K562 (cell line): ENCODE measurements around the gene MTCH2. TPM values are rescaled to one million over a fixed set of nuclear protein-coding genes. Genes with fewer than 3 reads are reported as not detected.

Source experiments
- ATAC-seq: fragments of 200-7000 bp; cut with Tn5 transposase; 3 replicates; pipeline ENCODE4 v1.9.1; 2020; ENCODE audit warnings: moderate library complexity
- BruUV-seq: library from RNA; stranded (reverse); fragments of 400-500 nt; replicated peaks from 2 replicates; lab custom pipeline; 2021; lab: Mats Ljungman, UMichigan
- CTCF ChIA-PET: fragments of 300-600 bp; formaldehyde crosslinking; extraction: SDS; loops from one replicate; lab custom pipeline; 2021; ENCODE audit warnings: low intra/inter-chr PET ratio; lab: Yijun Ruan, JAX
- POLR2A ChIA-PET: fragments of 300-600, 350-650 bp; sonication (Branson Sonifier 250); formaldehyde crosslinking; extraction: SDS; loops from one replicate; lab custom pipeline; 2021; ENCODE audit warnings: antibody characterized with exemption, inconsistent platforms; lab: Yijun Ruan, JAX
- DNase-seq, 4 experiments: peaks; one replicate each; pipeline versions ENCODE4 v3.0.0 to v3.0.0-alpha.2; 2011 to 2018; ENCODE audit warnings: low spot score in 3 of 4, mixed read lengths in 3 of 4; ENCODE audit errors: extremely low read depth in 1 of 4
- FAIRE-seq: peaks from 2 replicates; lab custom pipeline; 2011; peaks lifted over from hg19 to GRCh38; lab: Jason Lieb, UNC
- H2AFZ ChIP-seq: 2 replicates; pipeline ENCODE4 v1.6.0; 2011; ENCODE audit warnings: low read depth, low read length, control low read depth, inconsistent platforms
- H3K27ac ChIP-seq: fragments of 200-600 bp; 3 replicates; pipeline ENCODE4 v1.8.0; 2011; ENCODE audit warnings: low read depth, mild to moderate bottlenecking, control low read depth, inconsistent platforms, low read length, moderate library complexity, mixed read lengths; ENCODE audit errors: extremely low read depth
- H3K27me3 ChIP-seq, 2 experiments: fragments of 300-600 bp in 1 of 2; 2 replicates in 1 of 2; 3 replicates in 1 of 2; pipeline versions ENCODE4 v1.6.0 to v1.8.0; 2011; ENCODE audit warnings: inconsistent platforms in 2 of 2, low read length in 2 of 2, mild to moderate bottlenecking in 1 of 2, mixed read lengths in 1 of 2, moderate library complexity in 1 of 2; ENCODE audit not compliant: control insufficient read depth in 2 of 2, insufficient read depth in 2 of 2
- H3K36me3 ChIP-seq: fragments of 300-600 bp; 3 replicates; pipeline ENCODE4 v1.8.0; 2011; ENCODE audit warnings: mild to moderate bottlenecking, low read length, inconsistent platforms; ENCODE audit not compliant: control insufficient read depth, insufficient read depth
- H3K4me1 ChIP-seq, 2 experiments: fragments of 200-600 bp in 1 of 2; replicated peaks in 1 of 2; 2 replicates in 1 of 2; 3 replicates in 1 of 2; pipeline versions ENCODE4 v1.5.1 to v1.8.0; 2011; ENCODE audit warnings: inconsistent platforms in 2 of 2, low read length in 2 of 2, mild to moderate bottlenecking in 1 of 2, mixed read lengths in 1 of 2, moderate library complexity in 1 of 2; ENCODE audit not compliant: control insufficient read depth in 2 of 2, insufficient read depth in 2 of 2
- H3K4me2 ChIP-seq: 2 replicates; pipeline ENCODE4 v1.6.1; 2011; ENCODE audit warnings: low read length, control low read depth, inconsistent platforms, mixed read lengths; ENCODE audit not compliant: insufficient read depth
- H3K4me3 ChIP-seq: fragments of 200-600 bp; sonication (generic), shearing (Covaris generic); 2 replicates; pipeline ENCODE4 v1.5.1; 2016; ENCODE audit warnings: control low read depth, inconsistent platforms
- H3K79me2 ChIP-seq: fragments of 200-600 bp; 3 replicates; pipeline ENCODE4 v1.8.0; 2011; ENCODE audit warnings: low read length, inconsistent platforms; ENCODE audit not compliant: control insufficient read depth, insufficient read depth
- H3K9ac ChIP-seq, 2 experiments: 2 replicates each; pipeline versions ENCODE4 v1.6.0 to v1.6.1; 2011; ENCODE audit warnings: low read depth in 2 of 2, low read length in 2 of 2, control low read depth in 1 of 2, inconsistent platforms in 1 of 2, mild to moderate bottlenecking in 1 of 2, mixed read lengths in 1 of 2; ENCODE audit not compliant: insufficient read depth in 1 of 2
- H3K9me1 ChIP-seq: one replicate; pipeline ENCODE4 v1.6.0; 2011; ENCODE audit warnings: inconsistent platforms, mild to moderate bottlenecking, low read length, moderate library complexity; ENCODE audit not compliant: control insufficient read depth, insufficient read depth
- H3K9me3 ChIP-seq: replicated peaks from 2 replicates; pipeline ENCODE4 v1.5.1; 2011; ENCODE audit warnings: low read depth, low read length, inconsistent platforms; ENCODE audit not compliant: control insufficient read depth, insufficient read depth
- H4K20me1 ChIP-seq: replicated peaks from 2 replicates; pipeline ENCODE4 v1.6.1; 2011; ENCODE audit warnings: low read length, inconsistent platforms, mixed read lengths; ENCODE audit not compliant: control insufficient read depth, insufficient read depth
- BRCA1 ChIP-seq, 2 experiments: fragments of 450-650 bp in 1 of 2; sonication (generic) in 1 of 2; formaldehyde crosslinking in 1 of 2; IDR thresholded peaks; 2 replicates each; pipeline versions ENCODE4 v1.5.0 to v1.6.1; 2017 to 2020; ENCODE audit warnings: mild to moderate bottlenecking in 1 of 2, missing genetic modification reagents in 1 of 2
- CREBBP ChIP-seq: IDR thresholded peaks from one replicate; pipeline ENCODE4 v1.6.1; 2012; ENCODE audit warnings: low read depth, mild to moderate bottlenecking, control low read depth, inconsistent platforms, low read length
- FOSL1 ChIP-seq: fragments of 200-800 bp; sonication (Bioruptor generic); conservative IDR thresholded peaks from 2 replicates; pipeline ENCODE4 v1.6.1; 2016; ENCODE audit warnings: missing genetic modification characterization, missing compliant biosample characterization
- HMG20A ChIP-seq: fragments of 450-650 bp; formaldehyde crosslinking; conservative IDR thresholded peaks from 2 replicates; pipeline ENCODE4 v1.4.0; 2020; ENCODE audit warnings: mild to moderate bottlenecking, mixed read lengths
- ILF3 ChIP-seq: fragments of 450-650 bp; IDR thresholded peaks from 2 replicates; pipeline ENCODE4 v1.6.1; 2018; ENCODE audit warnings: antibody characterized with exemption, mild to moderate bottlenecking, moderate library complexity, borderline replicate concordance
- SAP30 ChIP-seq: fragments of 200-600 bp; sonication (generic); IDR thresholded peaks from 2 replicates; pipeline ENCODE4 v1.6.1; 2012; ENCODE audit warnings: borderline replicate concordance, low read depth, mild to moderate bottlenecking, moderate library complexity, low read length, control low read depth, inconsistent platforms; ENCODE audit not compliant: insufficient read depth, poor library complexity, severe bottlenecking
- SETDB1 ChIP-seq: IDR thresholded peaks from one replicate; pipeline ENCODE4 v1.6.1; 2012; ENCODE audit warnings: low read length, control low read depth, inconsistent platforms
- TCF15 ChIP-seq: fragments of 250-450 bp; sonication (Bioruptor Pico); IDR thresholded peaks from 2 replicates; pipeline ENCODE4 v1.8.0; 2022; ENCODE audit warnings: moderate library complexity, mild to moderate bottlenecking, inconsistent platforms
- TRIM25 ChIP-seq: fragments of 450-650 bp; IDR thresholded peaks from 2 replicates; pipeline ENCODE4 v1.7.0; 2016; ENCODE audit warnings: borderline replicate concordance
- ZNF780A ChIP-seq: fragments of 250-450 bp; sonication (Bioruptor Pico); IDR thresholded peaks from 2 replicates; pipeline ENCODE4 v1.5.0; 2021; ENCODE audit warnings: mild to moderate bottlenecking
- WGBS: fragments of 100-300 bp; shearing (Covaris generic); methylation state at CpG from one replicate; pipeline ENCODE4 v1.1.6; 2016; ENCODE audit warnings: low coverage, mixed read lengths; ENCODE audit not compliant: insufficient coverage; ENCODE audit errors: missing lambda C conversion rate; 5-methylcytosine and 5-hydroxymethylcytosine counted together
- in situ Hi-C: fragments of 300-500 bp; cut with MboI; formaldehyde crosslinking; loops from 4 replicates; pipeline ENCODE4 v1.15.0; 2018; ENCODE audit warnings: inconsistent platforms, mixed read lengths
- intact Hi-C: fragments of 100-400 bp; cut with micrococcal nuclease; formaldehyde crosslinking; loops from 2 replicates; pipeline ENCODE4 v1.14.2; 2022
- polyA plus RNA-seq, 8 experiments: library from polyadenylated mRNA; depleted of rRNA in 4 of 8; stranded (reverse) in 5 of 8; unstranded in 3 of 8; fragments of >200 nt; fragmentation: Nextera tagmentation in 2 of 8; fragmentation: Illumina TruSeq in 1 of 8; extraction: Ambion mirVana in 2 of 8; extraction: Trizol in 1 of 8; gene quantifications; 2 replicates each; pipeline versions ENCODE4 v1.2.1 to v1.2.3, GENCODE V29; 2011 to 2014; ENCODE audit warnings: inconsistent platforms in 1 of 8, missing spikeins in 1 of 8
- total RNA-seq, 7 experiments: library from RNA; depleted of rRNA in 6 of 7; stranded (reverse); fragments of >200 nt in 6 of 7; fragmentation: Illumina TruSeq in 2 of 7; extraction: Trizol in 2 of 7; gene quantifications; 2 replicates each; pipeline versions ENCODE4 v1.2.1 to v1.2.3, GENCODE V29; 2011 to 2021; ENCODE audit warnings: low replicate concordance in 1 of 7

The MTCH2 gene
- total and polyA plus RNA-seq, 9 of the 15 experiments (the other 6 are each of a cell fraction or from before 2014, with no cell fraction given) = 95.4 to 620 (median 198) TPM

DNA sequence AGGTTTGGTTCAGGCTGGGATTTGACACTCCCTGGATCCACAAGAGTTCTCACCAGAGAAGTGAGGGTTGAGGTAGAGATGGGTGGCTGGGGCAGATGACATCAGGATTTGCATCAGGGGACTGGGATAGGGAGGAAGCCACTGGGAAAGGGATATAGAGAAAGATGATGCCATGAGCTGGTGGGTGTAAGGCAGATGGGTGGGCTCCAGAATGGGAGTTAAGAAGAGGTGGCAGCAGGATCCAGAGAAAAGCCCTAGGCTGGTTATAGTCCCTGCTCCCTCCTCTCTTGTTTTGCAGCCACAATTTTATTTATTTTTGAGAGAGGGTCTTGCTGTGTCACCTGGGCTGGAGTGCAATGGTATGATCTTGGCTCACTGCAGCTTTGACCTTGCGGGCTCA lies 46.4 kb downstream of the MTCH2 start:
- TF ChIP-seq ILF3 (no peak), HMG20A (no peak), SETDB1 (no peak), ZNF780A (no peak), BRCA1 (IDR thresholded peaks at IDR 0.05) (no peak), BRCA1 (CRISPR knock-in tag; IDR thresholded peaks at IDR 0.05) (no peak), FOSL1 (no peak), TRIM25 (no peak), SAP30 (no peak), TCF15 (CRISPR knock-in tag) (no peak), CREBBP (no peak)
- no peak overlapping the region for H2AFZ ChIP-seq
- peaks cover 0 to 7% of the 10 kb centered on the region in 2 experiments; a peak in 3 of 5 replicates for H3K4me1 ChIP-seq
- intact Hi-C loops = no loop called here
- H3K27me3 ChIP-seq = peaks cover 29 to 47% of the 10 kb centered on the region in 2 experiments
- no peak for FAIRE-seq
- no peak overlapping the region for H3K4me3 ChIP-seq
- no peaks in the 10 kb centered on the region for H3K36me3 ChIP-seq
- no peak overlapping the region for H3K9ac ChIP-seq
- H3K4me2 ChIP-seq = no peak overlapping the region
- H3K79me2 ChIP-seq = no peaks in the 10 kb centered on the region
- H3K9me3 ChIP-seq = no peaks in the 10 kb centered on the region
- no TSS peak for BruUV-seq
- CTCF ChIA-PET = no interaction called here
- POLR2A ChIA-PET = interaction anchor here (1.3 to 6.2 kb wide), 3 partner anchors 10 to 15 kb away, joined by 3 to 35 read pairs (median 6); partner anchors contain the start of gene FAM180B
- no peaks in the 10 kb centered on the region for H4K20me1 ChIP-seq
- peaks cover 7% of the 10 kb centered on the region for H3K9me1 ChIP-seq
- DNase-seq = no peak
- in situ Hi-C loops = no loop called here
- WGBS = 40% methylated on average over 1 of the region's 1 CpG
- no peak overlapping the region for H3K27ac ChIP-seq
- ATAC-seq = no peak
